Esophagus mucosa (tissue), 1 donor: Measurements from ENCODE around the gene BNC2. TPM values are rescaled to one million over a fixed set of nuclear protein-coding genes. Genes with fewer than 3 reads are reported as not detected.

Experiments used
- ATAC-seq: fragments of 200-7000 bp; cut with Tn5 transposase; one replicate; pipeline ENCODE4 v1.9.1; 2020
- total RNA-seq: library from RNA; stranded (reverse); gene quantifications from one replicate; pipeline ENCODE4 v1.2.4, GENCODE V29; 2023
- donor health status: DM: yes; HTN: yes; CAD: no.

Gene BNC2
- total RNA-seq, 1 donor from 2014 or later: 3.7 TPM

DNA sequence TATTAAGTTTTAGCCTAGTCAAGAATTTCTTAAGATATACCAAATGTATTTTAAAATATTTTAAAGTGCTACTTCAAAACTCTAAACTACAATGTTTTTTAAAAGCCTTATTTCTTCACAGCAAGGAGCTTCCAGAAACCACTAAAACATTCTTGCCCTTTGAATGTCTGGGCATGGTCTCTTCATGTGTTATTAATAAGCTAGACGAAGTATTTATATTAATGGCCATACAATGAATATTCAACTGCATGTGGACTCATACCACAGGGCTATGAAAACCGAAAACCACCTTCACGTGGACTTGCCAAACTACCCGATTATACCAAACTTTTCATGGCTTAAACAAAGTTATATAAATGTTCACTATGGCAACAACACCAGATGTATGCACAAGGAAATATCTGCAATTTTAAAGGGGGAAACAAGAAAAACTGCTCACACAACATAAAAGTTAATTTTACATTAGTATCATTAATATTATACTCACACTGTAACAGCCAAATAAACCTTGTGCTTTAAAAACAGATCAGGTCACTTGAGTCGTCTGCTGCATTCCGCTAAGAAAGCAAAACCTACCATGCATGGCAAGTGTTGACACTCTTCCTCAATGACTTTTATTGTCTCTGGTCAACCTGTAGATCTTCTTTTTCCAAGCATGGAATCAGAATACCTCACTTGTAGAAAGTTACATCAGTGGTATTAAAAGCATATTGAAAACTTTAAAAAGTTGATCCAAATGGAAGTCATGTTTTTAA lies 246.3 kb downstream of the BNC2 start:
- no peak for ATAC-seq

DNA sequence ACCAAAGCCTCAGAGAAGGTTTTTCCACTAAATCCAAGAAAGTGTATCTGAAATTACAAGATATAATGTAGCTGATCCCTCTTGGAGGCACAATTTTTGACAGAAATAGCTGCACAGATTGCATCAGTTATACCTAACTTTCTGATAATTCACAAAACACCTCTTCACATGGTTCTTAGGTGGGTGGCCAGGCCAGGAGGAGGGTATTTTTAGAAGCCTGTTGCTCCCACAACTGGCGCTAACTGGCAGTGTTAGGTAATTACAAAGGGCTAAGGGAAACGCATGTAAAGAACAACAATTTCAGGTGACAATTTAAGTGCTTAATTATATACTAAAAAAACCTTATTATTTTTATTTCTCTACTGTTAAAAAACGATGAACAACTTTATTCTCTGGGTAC lies 247.9 kb downstream of the BNC2 start:
- ATAC-seq: no peak

DNA sequence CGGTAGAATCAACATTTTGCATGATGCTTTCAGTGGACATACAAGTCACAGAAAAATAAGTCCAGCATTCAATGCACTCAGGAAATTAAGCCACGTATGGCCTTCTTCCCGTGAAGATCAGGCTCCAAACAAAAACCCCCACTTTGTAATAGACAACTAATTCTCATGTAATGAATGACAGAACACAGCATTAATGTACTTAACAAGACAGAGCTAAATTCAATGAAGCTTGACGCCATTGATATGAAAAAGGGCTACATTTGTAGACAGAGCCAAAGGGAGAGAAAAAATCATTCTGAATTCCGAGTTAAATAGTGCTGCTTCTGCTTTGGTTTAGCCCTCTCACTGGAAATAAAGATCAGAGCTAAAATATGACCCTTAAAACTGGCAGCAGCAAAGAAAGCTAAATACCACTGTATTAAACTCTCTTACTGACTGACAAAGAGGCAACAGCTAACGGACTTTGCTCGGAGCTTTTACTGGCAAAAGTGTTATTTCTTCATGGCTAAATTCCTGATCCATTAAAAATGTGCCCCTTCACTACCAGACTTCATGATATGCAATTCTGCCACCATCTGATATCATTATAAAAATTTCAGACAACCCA lies 250.5 kb downstream of the BNC2 start:
- no peak for ATAC-seq

DNA sequence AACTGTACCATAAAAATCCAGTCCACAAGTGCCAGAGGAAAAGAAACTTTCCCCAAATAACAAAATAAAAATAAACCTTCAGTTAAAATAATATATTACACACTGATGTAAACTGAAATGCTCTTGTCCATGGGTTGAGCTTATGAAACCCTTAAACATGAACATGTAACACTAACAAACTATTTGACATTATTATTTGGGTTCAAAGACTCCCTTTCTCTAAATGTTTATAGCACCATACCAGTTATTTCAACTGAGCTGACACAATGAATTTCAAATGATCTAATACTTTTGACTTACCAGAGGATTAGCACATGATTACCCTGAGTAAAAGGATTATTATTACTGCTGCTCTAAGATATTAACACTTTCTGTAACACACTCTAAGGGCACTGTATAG lies 251.1 kb downstream of the BNC2 start:
- ATAC-seq: no peak

DNA sequence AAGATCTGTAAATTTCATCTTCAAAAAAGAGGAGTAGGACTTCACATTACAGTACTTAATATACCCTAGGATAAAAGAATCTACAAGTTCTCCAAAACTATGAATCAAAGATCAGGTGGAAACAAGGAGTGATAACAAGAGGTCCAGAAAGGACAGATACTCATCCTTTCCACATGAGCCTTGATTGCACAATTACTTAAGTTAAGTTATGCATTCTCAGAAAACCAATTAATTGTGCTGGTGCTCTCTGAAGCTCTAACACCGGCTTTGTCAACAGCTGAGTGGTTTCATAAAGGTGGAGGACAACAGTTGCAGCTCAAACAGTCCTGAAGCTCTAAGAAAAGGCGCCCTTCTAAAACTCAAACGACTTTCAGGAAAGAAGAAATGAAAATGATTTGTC lies 251.9 kb downstream of the BNC2 start:
- ATAC-seq: no peak

DNA sequence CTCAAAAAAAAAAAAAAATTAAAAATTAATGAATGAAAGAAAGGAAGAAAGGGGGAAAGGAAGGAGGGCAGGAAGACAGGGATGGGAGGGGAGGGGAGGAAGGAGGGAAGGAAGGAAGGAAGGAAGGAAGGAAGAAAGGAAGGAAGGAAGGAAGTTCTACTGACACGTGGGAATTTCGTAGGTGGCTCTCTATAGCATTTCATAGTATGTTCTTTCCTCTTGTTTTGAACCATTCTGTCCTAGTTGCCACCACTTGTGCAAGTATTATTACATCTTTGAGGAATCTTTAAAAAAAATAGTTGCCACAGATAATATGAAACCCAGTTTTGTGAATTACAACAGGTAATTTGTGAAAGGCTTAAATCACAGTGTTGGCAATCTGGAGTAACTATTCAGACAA lies 253.8 kb downstream of the BNC2 start:
- ATAC-seq: no peak

DNA sequence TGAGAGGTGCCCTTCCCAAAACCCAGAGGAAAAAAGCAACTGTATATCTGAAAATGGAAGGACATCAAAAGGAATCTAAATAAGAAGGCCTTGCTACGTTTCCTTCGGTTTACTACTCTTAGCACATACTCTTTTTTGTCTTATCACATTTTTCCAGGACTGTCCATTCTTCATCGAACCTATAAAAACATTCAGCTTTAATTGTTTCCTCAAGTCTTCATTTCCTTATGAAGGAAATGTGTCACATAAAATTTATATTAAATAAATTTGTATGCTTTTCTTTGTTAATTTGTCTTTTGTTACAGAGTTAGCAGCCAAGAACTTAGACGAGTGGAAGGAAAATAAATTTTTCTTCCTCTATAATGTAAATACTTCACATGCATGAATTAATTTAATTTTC lies 255.0 kb downstream of the BNC2 start:
- ATAC-seq: no peak

DNA sequence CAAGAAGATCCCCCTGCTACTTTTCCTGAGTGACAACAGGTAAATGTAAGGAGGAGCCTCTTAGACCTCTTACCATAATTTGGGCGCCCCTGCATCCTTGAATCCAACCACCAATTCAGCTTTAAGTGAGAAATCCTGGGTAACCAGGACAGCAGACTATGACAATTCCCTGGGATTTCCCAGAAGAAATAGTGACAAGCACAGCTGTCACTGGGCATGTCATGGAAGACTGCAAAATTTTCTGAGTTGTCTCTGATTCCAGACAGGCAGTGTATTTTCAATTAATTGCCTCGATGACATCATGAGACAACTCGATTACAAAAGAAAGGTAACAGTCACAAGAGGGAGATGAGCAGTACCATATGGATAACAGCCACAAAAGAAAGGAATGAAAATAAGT lies 256.9 kb downstream of the BNC2 start:
- no peak for ATAC-seq

DNA sequence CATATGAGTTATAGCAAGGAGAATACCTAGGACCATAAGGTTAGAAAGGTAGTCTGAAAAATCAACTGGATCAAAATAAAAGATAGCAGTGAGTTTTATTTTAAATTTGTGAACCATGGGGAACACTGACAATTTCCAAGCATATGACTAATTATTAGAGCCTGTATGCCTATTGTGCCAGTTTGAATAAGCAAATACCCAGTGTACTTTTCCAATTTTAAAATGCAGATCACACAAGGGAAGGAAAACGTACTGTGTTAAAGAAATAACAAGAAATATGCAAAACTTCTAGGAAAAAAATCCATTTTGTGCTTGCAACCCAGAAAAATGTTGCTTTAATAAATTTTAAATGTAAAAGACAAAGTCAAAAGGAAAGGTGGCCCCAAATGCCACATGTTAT lies 257.4 kb downstream of the BNC2 start:
- ATAC-seq: no peak

DNA sequence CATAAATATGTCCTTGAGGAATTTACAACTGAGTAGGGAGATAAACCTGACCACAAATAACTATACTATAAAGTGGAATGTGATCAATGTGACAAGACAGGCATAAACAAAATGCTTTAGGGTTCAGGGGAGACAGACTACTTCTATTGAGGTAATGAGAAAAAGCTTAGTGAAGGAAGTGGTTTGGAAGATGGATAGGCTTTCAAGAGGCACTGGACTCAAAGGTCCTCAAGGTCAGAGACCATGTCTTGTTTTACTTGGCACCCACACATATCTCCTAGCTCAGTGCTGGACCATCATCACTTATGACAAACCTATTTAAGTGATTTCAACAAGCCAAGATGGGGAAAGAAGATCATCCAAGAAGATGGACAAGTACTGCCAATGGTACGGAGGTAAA lies 257.8 kb downstream of the BNC2 start:
- ATAC-seq: no peak

DNA sequence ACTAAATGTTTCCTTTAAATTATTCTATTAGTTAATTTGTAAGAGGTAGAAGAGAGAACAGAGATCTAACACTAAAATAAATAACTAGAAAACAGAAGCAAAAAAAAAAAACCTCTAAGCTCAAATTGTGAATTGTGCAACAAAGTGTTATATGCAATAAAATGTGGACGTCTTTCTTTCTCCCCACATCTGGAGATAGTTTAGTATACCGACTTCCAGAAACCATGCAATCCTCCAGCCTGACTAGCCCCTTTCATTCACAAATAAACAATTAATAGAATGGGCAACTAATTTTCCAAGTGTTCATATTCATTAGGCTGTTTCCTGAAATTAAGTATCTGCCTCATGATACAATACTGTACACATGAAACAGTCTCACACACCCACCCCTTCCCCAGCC lies 258.5 kb downstream of the BNC2 start:
- no peak for ATAC-seq

DNA sequence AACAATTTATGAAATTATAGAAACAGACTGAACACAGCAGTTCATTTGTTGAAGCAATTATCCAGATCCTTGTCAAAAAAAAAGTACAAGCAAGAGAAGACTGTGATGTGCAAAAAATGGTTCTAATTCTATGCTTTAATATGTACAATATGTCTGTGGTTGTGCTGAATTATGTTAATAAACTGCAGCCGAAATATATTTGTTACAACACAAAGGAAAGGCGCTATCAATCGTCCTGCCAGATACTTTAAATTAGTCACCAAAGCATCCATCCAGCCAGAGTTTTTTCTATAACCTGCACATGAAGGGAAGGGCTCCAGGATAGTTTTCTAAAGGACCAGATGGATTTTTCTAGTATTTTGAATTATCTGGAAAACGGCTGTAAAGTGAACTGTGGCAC lies 259.5 kb downstream of the BNC2 start:
- ATAC-seq: no peak

DNA sequence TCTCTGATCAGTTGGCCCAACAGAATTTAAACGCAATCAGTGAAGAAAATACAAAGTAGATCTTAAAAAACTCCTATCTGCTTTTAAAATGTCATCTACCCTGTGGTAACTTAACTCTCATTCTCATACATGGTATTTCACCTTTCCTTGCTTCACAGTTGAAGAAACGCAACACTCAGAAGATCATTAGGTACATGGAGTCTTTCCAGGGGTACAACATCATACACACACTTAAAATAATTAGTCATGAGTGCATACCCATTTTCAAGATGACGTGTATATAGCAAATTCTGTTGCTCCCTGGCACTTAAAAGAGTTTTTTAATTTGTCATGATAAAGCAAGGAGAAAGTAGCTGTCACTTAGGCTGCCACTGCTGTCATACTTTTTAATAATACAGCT lies 259.9 kb downstream of the BNC2 start:
- no peak for ATAC-seq

DNA sequence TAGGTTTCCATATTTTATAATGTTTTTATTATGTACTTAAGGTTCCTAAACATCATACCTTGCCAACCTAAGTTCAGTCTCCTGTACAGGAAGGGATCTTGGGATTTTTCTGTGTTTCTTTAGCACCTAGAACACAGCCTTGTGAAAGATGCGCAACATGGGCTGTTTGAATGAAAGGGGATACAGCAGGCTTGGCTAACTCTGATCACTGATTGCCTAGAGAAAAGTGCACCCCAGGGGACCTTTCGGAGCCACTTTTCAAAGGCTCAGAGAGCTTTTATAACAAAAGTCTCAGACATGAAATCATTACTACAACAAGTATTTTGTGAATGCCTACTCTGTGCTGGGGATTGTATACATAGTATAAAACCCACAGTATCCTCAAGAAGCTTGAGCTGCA lies 261.6 kb downstream of the BNC2 start:
- ATAC-seq: no peak

DNA sequence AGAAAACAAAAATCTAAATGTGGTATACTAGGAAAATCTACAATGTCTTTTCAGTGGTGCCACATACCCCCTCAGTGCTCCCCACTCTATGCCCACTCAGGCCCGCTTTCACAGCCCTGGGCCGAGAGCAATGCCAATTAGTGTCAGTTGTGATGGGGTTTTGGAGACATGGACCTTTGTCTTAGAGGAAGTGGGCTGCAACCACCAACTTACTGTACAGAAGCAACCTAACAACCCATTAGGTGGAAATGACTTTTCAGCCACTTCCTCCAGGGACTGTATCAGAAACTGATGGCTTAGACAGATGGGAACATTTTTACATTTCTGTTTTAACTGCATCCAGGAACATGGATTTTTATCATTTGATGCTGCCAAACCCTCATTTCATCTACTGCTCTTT lies 268.0 kb downstream of the BNC2 start:
- no peak for ATAC-seq

DNA sequence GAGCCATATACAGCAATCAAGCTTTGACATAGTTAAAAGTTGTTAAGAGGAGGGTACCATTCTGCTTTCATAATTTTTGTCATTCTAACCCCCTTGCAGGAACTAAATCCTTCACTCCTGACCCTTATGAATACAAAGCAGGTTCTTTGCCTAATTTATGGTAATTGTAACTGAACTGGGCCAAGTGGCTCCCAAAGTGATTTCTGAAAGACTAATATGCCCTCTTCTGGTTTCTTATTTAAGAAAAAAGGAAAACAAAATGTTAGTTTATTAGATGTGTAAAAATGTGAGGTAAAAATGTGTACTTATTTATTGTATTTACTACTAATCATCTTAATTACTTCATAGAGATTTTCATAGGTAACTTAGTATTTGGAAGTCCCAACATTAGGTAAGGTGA lies 268.5 kb downstream of the BNC2 start:
- ATAC-seq: no peak

DNA sequence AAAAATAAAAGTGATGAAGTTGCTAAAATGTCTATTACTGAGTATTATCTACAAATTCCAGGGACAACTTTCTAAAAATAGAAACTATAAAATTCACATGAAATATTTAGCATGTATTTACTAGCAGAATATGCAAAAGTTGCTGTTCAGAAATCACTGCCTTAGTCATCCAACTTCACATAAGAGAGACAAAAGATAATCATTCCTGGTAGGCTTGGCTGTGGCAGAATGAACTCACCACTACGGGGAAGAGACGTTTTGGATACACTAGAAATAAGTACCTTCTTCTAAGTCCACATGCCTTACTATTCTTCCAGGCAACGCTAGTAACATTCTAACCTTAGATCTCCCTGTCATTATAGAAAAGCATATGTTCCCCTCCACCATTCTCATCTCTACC lies 272.2 kb downstream of the BNC2 start:
- no peak for ATAC-seq

DNA sequence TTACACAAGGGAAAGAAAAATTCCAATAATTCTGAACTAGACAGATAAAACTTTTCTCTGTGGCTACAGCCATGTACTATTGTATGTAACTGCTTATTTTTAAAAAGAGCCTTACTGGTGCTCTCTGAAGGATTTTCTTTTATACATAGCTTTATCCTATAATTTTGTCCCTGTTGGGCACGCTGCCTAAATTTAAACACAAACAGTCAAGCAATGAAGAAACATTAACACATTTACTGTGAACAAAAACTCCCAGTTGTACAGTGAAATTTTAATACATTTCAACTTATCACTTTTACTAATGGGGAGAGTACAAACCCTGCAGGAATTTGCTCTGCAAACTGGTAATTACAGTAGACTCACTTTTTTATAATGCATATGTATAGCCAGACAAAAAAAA lies 273.3 kb downstream of the BNC2 start:
- ATAC-seq: no peak

DNA sequence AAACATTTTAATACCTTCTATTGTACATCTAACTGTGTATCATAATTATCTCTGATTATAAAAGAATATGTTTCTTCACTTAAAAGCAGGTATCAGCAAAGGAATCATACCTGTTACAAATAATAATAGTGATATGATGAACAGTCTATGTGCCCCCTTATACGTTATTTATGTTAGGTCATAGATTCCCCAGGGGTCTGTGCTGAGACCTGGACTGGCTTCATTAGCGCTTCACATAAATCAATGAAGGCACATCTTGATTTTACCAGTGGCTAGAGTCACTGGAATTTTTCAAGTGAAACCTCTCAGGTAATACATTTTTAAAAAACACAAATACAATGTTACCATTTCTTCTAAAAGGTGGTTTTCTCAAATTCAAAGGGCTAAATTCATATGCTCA lies 275.2 kb downstream of the BNC2 start:
- no peak for ATAC-seq

DNA sequence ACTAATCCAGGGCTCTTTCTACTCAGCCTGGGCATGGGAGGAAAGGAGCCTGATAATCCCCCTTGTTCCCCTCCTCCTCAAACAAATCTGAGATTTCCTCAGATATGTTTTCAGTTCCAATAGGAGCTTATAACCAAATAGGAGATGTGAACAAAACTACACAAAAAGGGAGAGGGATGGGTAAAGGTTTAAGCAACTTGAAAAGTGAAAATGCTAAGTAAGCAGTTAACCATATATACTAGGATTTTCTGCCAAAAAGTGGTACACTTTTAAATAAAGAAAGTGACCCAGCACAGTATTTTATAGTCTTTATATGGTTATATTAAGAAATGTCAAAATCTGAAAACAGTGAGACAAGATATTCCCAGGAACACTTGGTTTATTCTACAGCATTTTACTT lies 275.7 kb downstream of the BNC2 start:
- no peak for ATAC-seq

DNA sequence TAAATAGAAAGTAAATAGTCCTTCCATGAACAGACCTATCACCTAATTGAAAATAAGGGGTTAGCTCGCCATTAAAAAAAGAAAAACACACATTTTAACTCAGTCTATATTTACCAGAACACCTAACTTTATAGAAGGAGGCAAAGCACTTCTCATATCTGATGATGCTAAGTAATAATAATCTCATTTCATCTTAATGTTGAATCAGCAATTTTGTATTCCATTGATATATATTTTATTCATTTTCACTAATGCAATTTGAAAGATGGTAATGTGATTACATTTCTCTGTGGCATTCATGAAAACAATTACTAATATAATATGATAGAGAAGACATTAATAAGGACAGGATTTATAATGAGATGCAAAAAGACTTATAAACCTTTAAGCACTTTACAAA lies 276.7 kb downstream of the BNC2 start:
- no peak for ATAC-seq

DNA sequence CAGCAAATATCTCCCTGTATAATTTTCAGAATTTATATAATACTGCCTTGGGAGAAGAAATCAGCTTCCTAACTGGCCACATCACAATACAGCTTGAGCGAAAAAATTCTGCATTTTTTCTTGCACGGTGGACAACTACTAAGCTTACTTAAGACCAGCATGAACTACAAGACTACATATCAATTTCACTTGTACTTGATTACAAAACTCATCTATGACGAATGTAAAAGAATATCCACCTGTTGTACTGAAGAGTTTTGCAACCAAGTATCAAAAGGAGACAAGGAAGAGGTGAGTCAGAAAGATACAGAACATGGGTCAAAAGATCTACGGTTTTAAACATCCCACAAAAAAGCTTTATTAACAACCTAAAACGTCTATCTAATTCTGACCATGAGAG lies 279.4 kb downstream of the BNC2 start:
- ATAC-seq: no peak

DNA sequence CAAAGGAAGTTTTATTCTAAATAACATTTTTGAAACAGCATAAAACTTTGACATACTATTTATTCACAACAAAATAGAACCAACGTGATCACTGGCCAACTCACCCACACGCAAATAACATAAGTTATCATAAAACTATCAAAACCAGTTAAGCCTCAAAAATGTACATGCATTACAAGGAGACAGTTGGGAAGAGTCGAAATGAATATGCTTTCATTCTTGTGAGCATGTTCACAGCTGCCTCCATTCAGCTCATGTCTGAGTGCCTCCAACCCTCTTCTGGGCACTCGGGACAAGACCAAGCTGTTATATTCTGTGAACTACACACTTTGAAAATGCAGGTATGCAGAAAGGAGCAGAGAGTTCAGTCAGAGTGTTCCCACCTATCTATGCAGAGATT lies 284.9 kb downstream of the BNC2 start:
- ATAC-seq: no peak

DNA sequence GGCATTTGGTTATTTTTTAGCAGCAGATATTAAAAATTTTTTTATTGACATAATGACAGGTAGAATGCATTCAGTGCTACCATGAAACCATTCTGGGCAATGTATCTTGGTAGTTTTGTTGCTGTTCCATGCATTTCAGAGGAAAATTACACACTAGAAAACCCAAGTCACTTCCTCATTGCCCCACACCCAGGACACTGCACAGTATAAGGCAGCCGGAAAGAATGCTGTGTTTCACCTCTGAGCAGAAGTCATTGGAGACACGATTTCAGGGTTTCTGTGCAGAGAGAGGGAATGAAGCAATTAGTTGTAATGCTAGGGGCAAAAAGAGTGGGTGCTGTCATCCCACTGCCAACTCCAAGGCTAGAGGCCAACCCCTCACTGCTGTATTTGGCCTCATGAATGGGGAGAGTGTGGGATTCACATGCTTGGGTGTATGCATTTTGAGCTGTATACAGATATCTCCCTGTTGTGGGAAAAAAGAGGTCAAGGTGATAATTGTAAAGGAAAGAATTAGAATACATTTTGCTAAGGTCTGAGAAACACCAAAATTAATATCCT lies 290.5 kb downstream of the BNC2 start:
- no peak for ATAC-seq

DNA sequence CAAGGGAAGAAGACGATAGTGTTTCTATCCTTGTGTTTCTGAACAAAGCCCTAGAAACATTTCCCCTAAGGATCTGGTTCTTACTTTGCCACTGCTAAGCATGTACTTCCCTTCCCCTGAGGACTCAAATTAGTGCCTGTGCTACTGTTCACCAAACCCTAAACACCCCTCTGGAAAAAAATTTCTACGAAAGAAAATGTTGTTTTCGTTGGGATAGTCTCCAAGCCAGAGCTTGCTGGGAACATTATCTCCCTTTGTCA lies 294.6 kb downstream of the BNC2 start:
- ATAC-seq: no peak
